Body of pancreas (tissue), 4 donors: ENCODE measurements around the gene PNPLA6. TPM values are rescaled to one million over a fixed set of nuclear protein-coding genes. Genes with fewer than 3 reads are reported as not detected.

ENCODE experiments used
- ATAC-seq: fragments of 150-250 bp; one replicate; pipeline ENCODE4 v1.9.1; 2016
- DNase-seq, 4 donors: peaks; one replicate each; pipeline ENCODE4 v3.0.0-alpha.2; 2019
- H3K27ac ChIP-seq, 4 donors: fragments of 200-600 bp; sonication (generic); 1 replicate in 3 of 4; 2 replicates in 1 of 4; pipeline versions ENCODE4 v1.5.1 to v1.6.1; 2016 to 2019; ENCODE audit warnings: mild to moderate bottlenecking in 1 of 4, mixed read lengths in 1 of 4, moderate library complexity in 1 of 4
- H3K27me3 ChIP-seq, 2 donors: fragments of 200-600 bp; sonication (generic); one replicate each; pipeline ENCODE4 v1.6.0; 2016; ENCODE audit warnings: mild to moderate bottlenecking in 1 of 2
- H3K36me3 ChIP-seq, 2 donors: fragments of 200-600 bp; sonication (generic); replicated peaks in 1 of 2; 2 replicates each; pipeline ENCODE4 v1.5.1; 2016; ENCODE audit warnings: low read depth in 2 of 2; ENCODE audit not compliant: insufficient read depth in 1 of 2
- H3K4me1 ChIP-seq: fragments of 200-600 bp; sonication (generic); one replicate; pipeline ENCODE4 v1.6.0; 2016
- H3K4me3 ChIP-seq, 2 donors: fragments of 200-600 bp; sonication (generic); 1 replicate in 1 of 2; 2 replicates in 1 of 2; pipeline ENCODE4 v1.5.1; 2016 to 2019
- H3K9me3 ChIP-seq, 3 donors: fragments of 200-600 bp; sonication (generic); 1 replicate in 2 of 3; 2 replicates in 1 of 3; pipeline ENCODE4 v1.5.1; 2016
- CTCF ChIP-seq, 7 experiments: fragments of 450-650 bp in 4 of 7; fragments of 200-600 bp in 3 of 7; sonication (generic) in 3 of 7; IDR thresholded peaks; one replicate each; pipeline ENCODE4 v1.5.1; 2016 to 2019; ENCODE audit warnings: antibody characterized with exemption in 7 of 7
- POLR2A ChIP-seq, 3 donors: fragments of 450-650 bp; IDR thresholded peaks; one replicate each; pipeline ENCODE4 v1.6.1; 2016; ENCODE audit warnings: antibody characterized with exemption in 3 of 3, mild to moderate bottlenecking in 2 of 3
- WGBS, 2 donors: methylation state at CpG; one replicate each; pipeline ENCODE4 v1.1.5; 2017; 5-methylcytosine and 5-hydroxymethylcytosine counted together
- intact Hi-C: fragments of 100-400 bp; cut with DNase I; formaldehyde crosslinking; loops from one replicate; pipeline ENCODE4 v1.15.1; 2023
- total RNA-seq, 2 donors: library from RNA; depleted of rRNA; stranded (reverse); fragments of >200 nt; gene quantifications; one replicate each; pipeline ENCODE4 v1.1.0, GENCODE V29; 2016

Gene PNPLA6
- 10 to 100 TPM; 43.8 to 52.1 TPM for total RNA-seq

- Histone ChIP-seq H3K36me3 (peaks cover 0 to 7% of the 10 kb centered on the region in 2 donors), H3K27ac (peak within 1 kb of the TSS; percentile 84 to 93 (median 88)), H3K27me3 (no peaks in the 10 kb centered on the region), H3K4me3 (peak within 1 kb of the TSS; percentile 55 to 78), H3K4me1 (peaks cover 19% of the 10 kb centered on the region), H3K9me3 (no peaks in the 10 kb centered on the region)
- TF ChIP-seq POLR2A (IDR thresholded peaks at IDR 0.05) (peak; percentile 80 to 89 (median 89)), CTCF (IDR thresholded peaks at IDR 0.05) (peak in 1 of 7 experiments; percentile 0)
- peak; percentile 88 for ATAC-seq
- 0 to 1% methylated on average over 10 to 76 of the region's 76 CpGs for WGBS, 2 donors
- intact Hi-C loops: no loop called here
- peak; percentile 97 to 98 (median 97) for DNase-seq
Measured at GRCh38 chr19:7535047-7535997, at the start of gene PNPLA6. TSS of gene PNPLA6 (plus strand) at chr19:7535717. CDS start at chr19:7535789, 72 bp downstream.

GRCh38 chr19:7486923-7487322 is 48.6 kb upstream of the PNPLA6 start:
- intact Hi-C loops: no loop called here
- Histone ChIP-seq H3K36me3 (no peaks in the 10 kb centered on the region), H3K27ac (no peak overlapping the region), H3K9me3 (no peaks in the 10 kb centered on the region), H3K4me3 (no peak overlapping the region), H3K27me3 (no peaks in the 10 kb centered on the region), H3K4me1 (peaks cover 13% of the 10 kb centered on the region)
- no peak for DNase-seq
- 78 to 83% methylated on average over 2 of the region's 2 CpGs for WGBS, 2 donors
- no peak for ATAC-seq
- TF ChIP-seq CTCF (IDR thresholded peaks at IDR 0.05): no peak
- TF ChIP-seq POLR2A (IDR thresholded peaks at IDR 0.05): no peak

DNA sequence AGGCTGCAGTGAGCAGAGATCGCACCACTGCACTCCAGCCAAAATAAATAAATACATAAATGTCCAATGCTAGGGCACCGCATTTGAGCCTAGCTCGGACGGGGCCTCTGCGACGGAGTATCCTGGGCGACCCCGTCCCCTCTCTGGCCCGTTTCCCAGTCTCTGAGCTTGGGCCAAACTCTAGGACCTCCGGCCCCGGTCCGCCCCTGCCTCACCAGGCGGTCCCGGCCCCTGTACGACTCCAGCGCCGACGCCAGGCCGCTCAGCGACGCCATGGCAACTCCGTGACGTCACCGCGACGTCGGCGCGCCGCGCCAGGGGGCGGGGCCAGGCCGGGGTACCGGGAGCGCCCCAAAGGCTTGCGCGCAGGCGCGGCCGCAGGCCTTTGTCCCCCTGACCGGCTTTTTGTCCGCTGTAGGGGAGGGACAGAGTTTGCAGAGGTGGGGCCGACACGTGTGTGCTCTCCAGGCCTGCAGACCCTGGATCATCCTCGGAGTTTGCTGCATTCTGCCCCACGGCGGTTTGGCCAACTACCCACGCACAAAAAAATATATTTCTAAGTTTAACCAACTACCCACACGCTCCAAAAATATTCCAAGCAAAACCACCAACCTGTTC is 46.7 kb upstream of the PNPLA6 start, which contains the start of gene PEX11G:
Gene PEX11G (minus strand): TSS at position 300 of the 618 bp plus-strand sequence. CDS start 25 bp downstream, at position 275.
- peak; percentile 97 for ATAC-seq
- 0 to 1% methylated on average over 27 to 49 of the region's 49 CpGs for WGBS, 2 donors

DNA sequence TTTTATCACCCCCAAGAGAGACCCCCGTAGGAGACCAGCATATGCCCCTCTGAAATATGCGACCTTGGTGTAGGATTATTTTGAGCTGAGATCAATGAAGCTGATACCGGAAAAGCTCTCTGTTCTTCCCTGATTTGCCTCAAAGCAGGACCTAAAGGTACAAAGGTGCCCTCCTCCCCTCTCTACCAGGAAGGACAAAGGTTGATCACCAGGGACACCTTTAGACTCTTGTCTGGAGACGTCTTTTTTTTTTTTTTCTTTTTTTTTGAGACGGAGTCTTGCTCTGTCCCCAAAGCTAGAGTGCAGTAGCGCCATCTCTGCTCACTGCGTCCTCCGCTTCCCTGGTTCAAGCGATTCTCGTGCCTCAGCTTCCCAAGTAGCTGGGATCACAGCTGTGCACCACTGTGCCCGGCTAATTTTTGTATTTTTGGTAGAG is 45.9 kb upstream of the PNPLA6 start:
- no peaks in the 10 kb centered on the region for H3K9me3 ChIP-seq
- no peaks in the 10 kb centered on the region for H3K27me3 ChIP-seq
- H3K36me3 ChIP-seq: no peaks in the 10 kb centered on the region
- intact Hi-C loops: no loop called here
- peaks cover 22% of the 10 kb centered on the region for H3K4me1 ChIP-seq
- peak overlapping the region; percentile 25 to 88 (median 77) for H3K27ac ChIP-seq
- ATAC-seq: no peak
- DNase-seq: no peak
- TF ChIP-seq CTCF (IDR thresholded peaks at IDR 0.05) (no peak), POLR2A (IDR thresholded peaks at IDR 0.05) (no peak)
- H3K4me3 ChIP-seq: no peak overlapping the region
- WGBS, 2 donors: 56 to 65% methylated on average over 10 to 11 of the region's 11 CpGs

More for the DNA sequence above, 46.7 kb upstream of the PNPLA6 start, which contains the start of gene PEX11G:
- peak within 1 kb of the TSS; percentile 24 to 40 for H3K4me3 ChIP-seq
- peak within 1 kb of the TSS; percentile 55 to 88 (median 77) for H3K27ac ChIP-seq
- peaks cover 14% of the 10 kb centered on the region for H3K4me1 ChIP-seq
- DNase-seq: peak; percentile 91 to 94 (median 92)
- intact Hi-C loops: no loop called here
- no peaks in the 10 kb centered on the region for H3K9me3 ChIP-seq
- no peaks in the 10 kb centered on the region for H3K36me3 ChIP-seq
- H3K27me3 ChIP-seq: no peaks in the 10 kb centered on the region
- TF ChIP-seq CTCF (IDR thresholded peaks at IDR 0.05) (peak in 2 of 7 experiments; percentile 15 to 27), POLR2A (IDR thresholded peaks at IDR 0.05) (peak; percentile 60 to 75 (median 71))
